Type B pancreatic cell (in vitro differentiated cells): ENCODE data around the gene FMNL2. TPM values are rescaled to one million over a fixed set of nuclear protein-coding genes. Genes with fewer than 3 reads are reported as not detected.

Source experiments
- DNase-seq: peaks from one replicate; pipeline ENCODE4 v3.0.0; 2021; ENCODE audit warnings: mixed read lengths; ENCODE audit not compliant: unreplicated experiment; ENCODE audit errors: extremely low spot score
- H3K27ac Mint-ChIP-seq: 2 replicates; pipeline ENCODE4 v1.8.0; 2021; ENCODE audit warnings: mild to moderate bottlenecking, mixed read lengths
- H3K27me3 Mint-ChIP-seq: 2 replicates; pipeline ENCODE4 v1.8.0; 2021; ENCODE audit warnings: mixed read lengths
- H3K36me3 Mint-ChIP-seq: 2 replicates; pipeline ENCODE4 v1.8.0; 2021; ENCODE audit warnings: mixed read lengths
- H3K4me1 Mint-ChIP-seq: one replicate; pipeline ENCODE4 v1.8.0; 2021; ENCODE audit warnings: mixed read lengths; ENCODE audit not compliant: unreplicated experiment
- H3K4me3 Mint-ChIP-seq: 2 replicates; pipeline ENCODE4 v1.8.0; 2021; ENCODE audit warnings: mild to moderate bottlenecking, mixed read lengths
- H3K9me3 Mint-ChIP-seq: 2 replicates; pipeline ENCODE4 v1.8.0; 2021; ENCODE audit warnings: mixed read lengths
- CTCF ChIP-seq: fragments of 200-600 bp; sonication (generic); conservative IDR thresholded peaks from 2 replicates; pipeline ENCODE4 v1.5.0; 2021; ENCODE audit warnings: antibody characterized with exemption, mild to moderate bottlenecking
- total RNA-seq: library from RNA; stranded (reverse); gene quantifications from 2 replicates; pipeline ENCODE4 v1.2.1, GENCODE V29; 2021; ENCODE audit warnings: low replicate concordance

The FMNL2 gene
- total RNA-seq, 1 donor from 2014 or later = 62.1 TPM

GRCh38 chr2:152475982-152476381 is 141.0 kb downstream of the FMNL2 start:
- no peak for TF ChIP-seq CTCF
- no peak overlapping the region for H3K27ac Mint-ChIP-seq
- H3K36me3 Mint-ChIP-seq = no peaks in the 10 kb centered on the region
- H3K27me3 Mint-ChIP-seq = no peaks in the 10 kb centered on the region
- no peak for DNase-seq
- peaks cover 19% of the 10 kb centered on the region for H3K4me1 Mint-ChIP-seq
- no peak overlapping the region for H3K4me3 Mint-ChIP-seq
- no peaks in the 10 kb centered on the region for H3K9me3 Mint-ChIP-seq

- TF ChIP-seq CTCF = no peak
- Mint-ChIP-seq H3K27ac (no peak overlapping the region), H3K4me3 (no peak overlapping the region)
Measured at GRCh38 chr2:152477347-152478092, 142.5 kb downstream of the FMNL2 start.

GRCh38 chr2:152479282-152479681 is 144.3 kb downstream of the FMNL2 start:
- Mint-ChIP-seq H3K4me3 (no peak overlapping the region), H3K27ac (no peak overlapping the region), H3K36me3 (no peaks in the 10 kb centered on the region), H3K27me3 (no peaks in the 10 kb centered on the region), H3K9me3 (no peaks in the 10 kb centered on the region), H3K4me1 (peaks cover 20% of the 10 kb centered on the region)
- DNase-seq = no peak
- no peak for TF ChIP-seq CTCF

More at GRCh38 chr2:152477347-152478092, 142.5 kb downstream of the FMNL2 start:
- no peaks in the 10 kb centered on the region for H3K27me3 Mint-ChIP-seq
- peaks cover 22% of the 10 kb centered on the region for H3K4me1 Mint-ChIP-seq
- H3K9me3 Mint-ChIP-seq = no peaks in the 10 kb centered on the region
- H3K36me3 Mint-ChIP-seq = no peaks in the 10 kb centered on the region
- no peak for DNase-seq

- DNase-seq = no peak
- H3K9me3 Mint-ChIP-seq = no peaks in the 10 kb centered on the region
Measured at GRCh38 chr2:152480821-152481399, 145.9 kb downstream of the FMNL2 start.

GRCh38 chr2:152481881-152482583 is 147.1 kb downstream of the FMNL2 start:
- H3K4me1 Mint-ChIP-seq = peaks cover 32% of the 10 kb centered on the region
- H3K36me3 Mint-ChIP-seq = no peaks in the 10 kb centered on the region
- H3K4me3 Mint-ChIP-seq = no peak overlapping the region
- DNase-seq = no peak
- TF ChIP-seq CTCF = no peak
- H3K27ac Mint-ChIP-seq = peak overlapping the region; percentile 26
- H3K9me3 Mint-ChIP-seq = no peaks in the 10 kb centered on the region
- H3K27me3 Mint-ChIP-seq = no peaks in the 10 kb centered on the region

More at GRCh38 chr2:152480821-152481399, 145.9 kb downstream of the FMNL2 start:
- Mint-ChIP-seq H3K36me3 (no peaks in the 10 kb centered on the region), H3K27me3 (no peaks in the 10 kb centered on the region), H3K4me3 (no peak overlapping the region), H3K4me1 (peaks cover 25% of the 10 kb centered on the region), H3K27ac (no peak overlapping the region)
- TF ChIP-seq CTCF = no peak
